ENCODE measurements around the gene TMEM240.
A peak's percentile ranks its signal among the peaks of the same experiment; 100 is the strongest.
"Not testable (repeated sequence)": the region's sequence is repeated elsewhere in the genome, so short reads cannot be mapped to it uniquely, and the experiment has no call there.

Gene TMEM240

GRCh38 chr1:1557688-1558087, 17.3 kb upstream of the TMEM240 start:
- DNase-seq (ENCODE audit: low spot score) = not testable (repeated sequence)

- not testable (repeated sequence) for DNase-seq (ENCODE audit: low spot score)
Observed at GRCh38 chr1:1556961-1557360, 16.5 kb upstream of the TMEM240 start.

GRCh38 chr1:1556505-1556904, 16.1 kb upstream of the TMEM240 start:
- no peak for DNase-seq (ENCODE audit: low spot score)

- peak; percentile 61 for DNase-seq (ENCODE audit: low spot score)
Observed at GRCh38 chr1:1554926-1555915, 14.8 kb upstream of the TMEM240 start.

GRCh38 chr1:1554550-1554925, 14.1 kb upstream of the TMEM240 start:
- DNase-seq (ENCODE audit: low spot score) = no peak

GRCh38 chr1:1553821-1554494, 13.5 kb upstream of the TMEM240 start:
- no peak for DNase-seq (ENCODE audit: low spot score)

GRCh38 chr1:1552263-1552639, 11.8 kb upstream of the TMEM240 start:
- no peak for DNase-seq (ENCODE audit: low spot score)

GRCh38 chr1:1551524-1552262, 11.3 kb upstream of the TMEM240 start:
- DNase-seq (ENCODE audit: low spot score) = no peak

- DNase-seq (ENCODE audit: low spot score) = no peak
Observed at GRCh38 chr1:1550591-1551432, 10.4 kb upstream of the TMEM240 start.

- DNase-seq (ENCODE audit: low spot score) = no peak
Observed at GRCh38 chr1:1550087-1550486, 9.7 kb upstream of the TMEM240 start.

GRCh38 chr1:1548591-1548990, 8.2 kb upstream of the TMEM240 start:
- no peak for DNase-seq (ENCODE audit: low spot score)

GRCh38 chr1:1547476-1547875, 7.1 kb upstream of the TMEM240 start:
- no peak for DNase-seq (ENCODE audit: low spot score)

GRCh38 chr1:1547011-1547410, 6.6 kb upstream of the TMEM240 start:
- DNase-seq (ENCODE audit: low spot score) = no peak

- no peak for DNase-seq (ENCODE audit: low spot score)
Observed at GRCh38 chr1:1545946-1546737, 5.7 kb upstream of the TMEM240 start.

- no peak for DNase-seq (ENCODE audit: low spot score)
Observed at GRCh38 chr1:1544544-1544943, 4.1 kb upstream of the TMEM240 start.

GRCh38 chr1:1543706-1544099, 3.3 kb upstream of the TMEM240 start:
- no peak for DNase-seq (ENCODE audit: low spot score)

GRCh38 chr1:1542766-1543705, 2.6 kb upstream of the TMEM240 start:
- no peak for DNase-seq (ENCODE audit: low spot score)

- no peak for DNase-seq (ENCODE audit: low spot score)
Observed at GRCh38 chr1:1541956-1542765, 1.7 kb upstream of the TMEM240 start.
